ENCODE results near the gene ZNF26. TPM values are rescaled to one million over a fixed set of nuclear protein-coding genes. Genes with fewer than 3 reads are reported as not detected.

The ZNF26 gene
- total and polyA plus RNA-seq, 2 donors (not counting 1 experiment from before 2014, with no cell fraction given): 36.0 to 38.3 TPM

DNA sequence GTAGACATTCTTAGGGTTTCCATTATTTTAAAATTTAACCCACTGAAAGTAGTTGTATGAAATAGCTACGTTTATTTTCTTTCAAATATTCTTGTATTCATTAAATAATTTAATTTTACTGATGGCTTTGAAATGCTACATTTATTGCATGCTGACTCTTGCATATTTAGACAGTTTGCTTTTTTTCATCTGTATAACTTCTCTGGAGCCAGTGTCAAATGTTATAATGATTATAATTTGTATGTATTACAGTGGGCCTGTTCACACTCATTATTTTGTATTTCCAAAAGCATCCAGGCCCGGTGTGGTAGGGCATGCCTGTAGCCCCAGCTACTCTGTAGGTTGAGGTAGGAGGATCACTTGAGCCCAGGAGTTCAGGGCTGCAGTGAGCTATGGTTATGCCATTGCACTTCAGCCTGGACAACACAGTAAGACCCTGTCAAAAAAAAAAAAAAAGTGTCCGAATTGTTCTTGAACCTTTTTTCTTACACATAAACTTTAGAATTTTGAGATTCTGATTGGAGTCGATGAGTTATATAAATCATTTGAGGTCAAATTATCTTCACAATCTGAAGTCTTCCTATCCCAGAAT is 52.0 kb downstream of the ZNF26 start:
- Histone ChIP-seq H3K4me1 (ENCODE audit: control insufficient read depth in 2 of 2, insufficient read depth in 2 of 2, low read length in 2 of 2) (peaks cover 7 to 10% of the 10 kb centered on the region in 2 donors), H4K20me1 (ENCODE audit: control insufficient read depth, insufficient read depth, low read length, poor library complexity, severe bottlenecking) (no peaks in the 10 kb centered on the region), H2AFZ (ENCODE audit: insufficient read depth, low read depth, low read length, poor library complexity, severe bottlenecking) (peak overlapping the region; percentile 70), H3K36me3 (replicated peaks in 1 of 2; ENCODE audit: control extremely low read depth in 1 of 2, control insufficient read depth in 1 of 2, extremely low read depth in 1 of 2, insufficient read depth in 2 of 2, low read length in 1 of 2) (peaks cover 19 to 26% of the 10 kb centered on the region in 2 experiments), H3K79me2 (ENCODE audit: control insufficient read depth, insufficient read depth, low read length) (peaks cover 42% of the 10 kb centered on the region), H3K4me3 (ENCODE audit: control extremely low read depth in 1 of 5, extremely low read depth in 1 of 5, insufficient read depth in 1 of 5, low read depth in 2 of 5, low read length in 4 of 5) (peak overlapping the region; percentile 51 to 82 (median 69)), H3K27ac (ENCODE audit: low read length in 2 of 2) (peak overlapping the region; percentile 88 to 95), H3K27me3 (replicated peaks in 1 of 4; ENCODE audit: control extremely low read depth in 1 of 4, control insufficient read depth in 3 of 4, insufficient read depth in 4 of 4, low read length in 3 of 4) (no peaks in the 10 kb centered on the region), H3K9ac (ENCODE audit: low read length) (peak overlapping the region; percentile 84), H3K4me2 (replicated peaks; ENCODE audit: low read depth, low read length, poor library complexity, severe bottlenecking) (peak overlapping the region; percentile 79), H3K9me3 (ENCODE audit: control extremely low read depth in 1 of 3, control insufficient read depth in 2 of 3, insufficient read depth in 1 of 3, low read length in 2 of 3) (peaks cover 27 to 69% (median 42%) of the 10 kb centered on the region in 3 donors)
- CTCF ChIA-PET: no interaction called here
- Mint-ChIP-seq H3K27ac (peak overlapping the region; percentile 99), H3K4me3 (peak overlapping the region; percentile 97), H3K27me3 (peaks cover 3% of the 10 kb centered on the region), H3K9me3 (ENCODE audit: insufficient read depth) (peaks cover 20% of the 10 kb centered on the region), H3K4me1 (peaks cover 13% of the 10 kb centered on the region)
- POLR2A ChIA-PET: interaction anchor here (1.6 to 1.8 kb wide), 3 partner anchors 42 to 129 kb away, joined by 3 to 6 read pairs (median 5); partner anchors contain the start of gene ZNF26
- ATAC-seq (ENCODE audit: low read depth): no peak
- TF ChIP-seq CTCF (IDR thresholded peaks at IDR 0.05): no peak
- no peak for TF ChIP-seq EZH2 (IDR thresholded peaks at IDR 0.05; ENCODE audit: borderline replicate concordance, insufficient read depth, low read depth, low read length, poor library complexity, severe bottlenecking)
- 100% methylated on average over 1 of the region's 4 CpGs for WGBS (ENCODE audit: insufficient coverage)
- DNase-seq: no peak
- intact Hi-C loops (cut with micrococcal nuclease): no loop called here

- H3K79me2 ChIP-seq (ENCODE audit: control insufficient read depth, insufficient read depth, low read length): peaks cover 62% of the 10 kb centered on the region
- no peak overlapping the region for H3K27ac Mint-ChIP-seq
- no peaks in the 10 kb centered on the region for H3K4me1 Mint-ChIP-seq
- WGBS (ENCODE audit: insufficient coverage): no CpG with 5 or more reads among the region's 3 CpGs
- H3K27ac ChIP-seq (ENCODE audit: low read length in 2 of 2): no peak overlapping the region
- H3K4me3 Mint-ChIP-seq: no peak overlapping the region
- POLR2A ChIA-PET: no interaction called here
- H3K27me3 Mint-ChIP-seq: no peaks in the 10 kb centered on the region
- no peak overlapping the region for H2AFZ ChIP-seq (ENCODE audit: insufficient read depth, low read depth, low read length, poor library complexity, severe bottlenecking)
- intact Hi-C loops (cut with micrococcal nuclease): no loop called here
- peaks cover 26 to 90% (median 75%) of the 10 kb centered on the region in 3 donors for H3K9me3 ChIP-seq (ENCODE audit: control extremely low read depth in 1 of 3, control insufficient read depth in 2 of 3, insufficient read depth in 1 of 3, low read length in 2 of 3)
- no peaks in the 10 kb centered on the region for H3K4me1 ChIP-seq (ENCODE audit: control insufficient read depth in 2 of 2, insufficient read depth in 2 of 2, low read length in 2 of 2)
- H3K9me3 Mint-ChIP-seq (ENCODE audit: insufficient read depth): peaks cover 43% of the 10 kb centered on the region
- H3K4me3 ChIP-seq (ENCODE audit: control extremely low read depth in 1 of 5, extremely low read depth in 1 of 5, insufficient read depth in 1 of 5, low read depth in 2 of 5, low read length in 4 of 5): no peak overlapping the region
- peaks cover 41 to 75% of the 10 kb centered on the region in 2 experiments for H3K36me3 ChIP-seq (replicated peaks in 1 of 2; ENCODE audit: control extremely low read depth in 1 of 2, control insufficient read depth in 1 of 2, extremely low read depth in 1 of 2, insufficient read depth in 2 of 2, low read length in 1 of 2)
- ATAC-seq (ENCODE audit: low read depth) (no peak), DNase-seq (no peak)
- no peaks in the 10 kb centered on the region for H3K27me3 ChIP-seq (replicated peaks in 1 of 4; ENCODE audit: control extremely low read depth in 1 of 4, control insufficient read depth in 3 of 4, insufficient read depth in 4 of 4, low read length in 3 of 4)
- TF ChIP-seq EZH2 (IDR thresholded peaks at IDR 0.05; ENCODE audit: borderline replicate concordance, insufficient read depth, low read depth, low read length, poor library complexity, severe bottlenecking): no peak
- no peak overlapping the region for H3K4me2 ChIP-seq (replicated peaks; ENCODE audit: low read depth, low read length, poor library complexity, severe bottlenecking)
- no peak overlapping the region for H3K9ac ChIP-seq (ENCODE audit: low read length)
- CTCF ChIA-PET: no interaction called here
- no peaks in the 10 kb centered on the region for H4K20me1 ChIP-seq (ENCODE audit: control insufficient read depth, insufficient read depth, low read length, poor library complexity, severe bottlenecking)
Observed at GRCh38 chr12:133046698-133047097, 60.5 kb downstream of the ZNF26 start.

Data from B cell (primary cell).